Astrocyte of the hippocampus (primary cell): ENCODE results near the gene GRWD1.

ENCODE experiments used
- DNase-seq: peaks from one replicate; pipeline ENCODE4 v3.0.0; 2011; ENCODE audit warnings: low read depth, low spot score

Gene GRWD1

GRCh38 chr19:48445606-48446481, at the start of gene GRWD1:
TSS of gene GRWD1 (plus strand) at chr19:48445983. CDS start at chr19:48446006, 23 bp downstream.
- DNase-seq: peak; percentile 98

- no peak for DNase-seq
Observed at GRCh38 chr19:48396016-48396823, 49.6 kb upstream of the GRWD1 start.

- DNase-seq: no peak
Observed at GRCh38 chr19:48396824-48397176, 49.0 kb upstream of the GRWD1 start.

- DNase-seq: no peak
Observed at GRCh38 chr19:48397263-48398101, 48.3 kb upstream of the GRWD1 start.

- no peak for DNase-seq
Observed at GRCh38 chr19:48398102-48398374, 47.7 kb upstream of the GRWD1 start.

- DNase-seq: peak; percentile 86
Observed at GRCh38 chr19:48398375-48399235, 47.2 kb upstream of the GRWD1 start.

- peak; percentile 59 for DNase-seq
Observed at GRCh38 chr19:48400018-48400742, 45.6 kb upstream of the GRWD1 start.

- no peak for DNase-seq
Observed at GRCh38 chr19:48401287-48401686, 44.5 kb upstream of the GRWD1 start.

- DNase-seq: peak; percentile 70
Observed at GRCh38 chr19:48403606-48404005, 42.2 kb upstream of the GRWD1 start.

GRCh38 chr19:48405010-48405659, 40.6 kb upstream of the GRWD1 start:
- no peak for DNase-seq

- DNase-seq: no peak
Observed at GRCh38 chr19:48405850-48406249, 39.9 kb upstream of the GRWD1 start.

- no peak for DNase-seq
Observed at GRCh38 chr19:48413879-48414587, 31.8 kb upstream of the GRWD1 start.

GRCh38 chr19:48415395-48415794, 30.4 kb upstream of the GRWD1 start:
- peak; percentile 70 for DNase-seq

GRCh38 chr19:48415806-48416221, 30.0 kb upstream of the GRWD1 start:
- no peak for DNase-seq

GRCh38 chr19:48417421-48417820, 28.4 kb upstream of the GRWD1 start:
- no peak for DNase-seq

- DNase-seq: peak; percentile 41
Observed at GRCh38 chr19:48418317-48419064, 27.3 kb upstream of the GRWD1 start.

GRCh38 chr19:48419158-48419920, 26.4 kb upstream of the GRWD1 start:
- DNase-seq: peak; percentile 75

GRCh38 chr19:48421548-48421947, 24.2 kb upstream of the GRWD1 start:
- no peak for DNase-seq
